ENCODE data around the gene RPL3.

The RPL3 gene

GRCh38 chr22:39265143-39265886, 54.1 kb downstream of the RPL3 start:
- H3K4me3 ChIP-seq (ENCODE audit: low read depth, low read length) = no peak overlapping the region

- no peak overlapping the region for H3K4me3 ChIP-seq (ENCODE audit: low read depth, low read length)
Observed at GRCh38 chr22:39264349-39265038, 54.9 kb downstream of the RPL3 start.

- H3K4me3 ChIP-seq (ENCODE audit: low read depth, low read length) = no peak overlapping the region
Observed at GRCh38 chr22:39263626-39264348, 55.6 kb downstream of the RPL3 start.
